ENCODE results near the gene CCDC85C.

Gene CCDC85C

DNA sequence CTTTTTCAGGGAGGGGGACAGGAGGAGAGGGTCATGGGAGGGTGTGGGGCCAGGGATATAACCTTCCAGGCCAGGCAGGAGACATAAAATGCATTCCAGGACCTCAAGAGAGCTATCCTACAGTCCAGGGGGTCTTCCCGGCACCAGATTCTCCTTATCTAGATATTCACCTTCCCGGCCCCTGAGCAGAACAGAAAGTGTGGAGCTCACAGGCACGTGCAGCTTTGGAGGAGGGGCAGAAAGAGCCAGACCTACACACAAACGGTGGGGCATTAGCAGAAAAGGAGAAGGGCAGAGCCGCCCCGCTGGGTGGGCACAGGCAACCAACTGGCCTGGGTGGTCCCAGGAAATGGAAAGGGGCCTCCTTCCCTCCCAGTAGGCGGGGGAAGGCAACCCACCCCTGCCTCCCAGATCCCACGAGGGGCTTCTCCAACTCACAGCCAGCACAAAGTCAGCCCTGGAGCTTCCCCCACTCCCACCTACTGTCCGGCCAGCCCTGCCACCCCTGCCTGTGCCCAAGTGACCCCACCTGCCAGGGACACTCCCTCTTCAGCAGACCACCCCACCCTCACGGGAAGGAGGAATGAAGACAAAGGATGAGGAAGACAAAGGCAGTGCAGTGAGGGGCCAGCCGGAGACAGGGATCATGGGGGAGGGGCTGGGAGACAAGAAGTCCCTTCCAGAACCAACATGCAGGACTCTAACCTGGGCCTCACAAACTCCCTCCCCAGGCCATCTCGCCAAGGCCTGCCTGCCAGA is 33.3 kb downstream of the CCDC85C start:
- DNase-seq = no peak

GRCh38 chr14:99569725-99570543 is 34.1 kb downstream of the CCDC85C start:
- DNase-seq = no peak

DNA sequence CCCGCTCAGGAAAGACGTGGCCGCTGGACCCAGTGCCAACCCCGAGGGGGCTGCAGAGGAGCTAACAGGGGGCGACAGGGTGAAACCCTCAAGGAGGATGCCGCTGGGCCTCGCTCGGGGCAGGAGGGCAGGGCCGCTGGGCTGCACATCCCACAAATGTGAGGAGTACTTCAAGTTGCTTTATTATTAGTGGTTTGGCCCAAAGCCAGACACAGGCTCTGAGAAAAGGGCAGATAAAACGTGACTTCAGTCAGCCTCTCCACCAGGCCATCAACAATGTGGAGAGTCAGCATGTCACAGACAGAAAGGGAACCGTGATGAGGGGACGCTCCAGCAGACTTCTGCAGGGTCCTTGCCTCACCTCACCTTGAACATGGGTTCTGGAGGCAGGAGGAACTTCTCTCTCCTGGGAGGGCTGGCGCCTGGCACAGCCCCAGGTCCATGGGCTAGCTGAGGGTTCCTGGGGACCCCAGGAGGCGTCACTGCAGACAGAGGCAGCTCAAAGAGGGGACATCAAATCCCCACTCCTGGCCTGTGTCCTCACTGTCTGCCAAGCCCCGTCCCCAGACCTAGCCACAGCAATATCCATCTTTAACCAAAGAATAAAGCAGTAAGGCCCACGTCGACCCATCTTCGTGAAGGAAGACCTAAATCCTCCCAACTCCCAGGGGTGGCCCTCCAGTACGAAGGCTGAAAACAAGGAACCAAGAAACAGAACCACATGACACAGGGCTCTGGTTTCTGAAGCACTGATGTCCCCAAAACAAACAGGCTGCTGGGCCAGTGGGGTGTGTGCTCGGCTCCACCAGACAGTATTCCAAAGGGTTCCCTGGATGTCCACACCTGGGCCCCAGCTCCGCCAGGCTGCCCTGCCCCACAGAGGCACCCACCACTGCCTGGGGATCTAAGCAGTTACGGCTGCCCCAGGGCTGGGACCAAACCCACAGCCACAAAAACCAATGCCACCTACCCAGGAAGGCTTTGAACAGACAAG is 35.1 kb downstream of the CCDC85C start:
- DNase-seq = peak; percentile 23

DNA sequence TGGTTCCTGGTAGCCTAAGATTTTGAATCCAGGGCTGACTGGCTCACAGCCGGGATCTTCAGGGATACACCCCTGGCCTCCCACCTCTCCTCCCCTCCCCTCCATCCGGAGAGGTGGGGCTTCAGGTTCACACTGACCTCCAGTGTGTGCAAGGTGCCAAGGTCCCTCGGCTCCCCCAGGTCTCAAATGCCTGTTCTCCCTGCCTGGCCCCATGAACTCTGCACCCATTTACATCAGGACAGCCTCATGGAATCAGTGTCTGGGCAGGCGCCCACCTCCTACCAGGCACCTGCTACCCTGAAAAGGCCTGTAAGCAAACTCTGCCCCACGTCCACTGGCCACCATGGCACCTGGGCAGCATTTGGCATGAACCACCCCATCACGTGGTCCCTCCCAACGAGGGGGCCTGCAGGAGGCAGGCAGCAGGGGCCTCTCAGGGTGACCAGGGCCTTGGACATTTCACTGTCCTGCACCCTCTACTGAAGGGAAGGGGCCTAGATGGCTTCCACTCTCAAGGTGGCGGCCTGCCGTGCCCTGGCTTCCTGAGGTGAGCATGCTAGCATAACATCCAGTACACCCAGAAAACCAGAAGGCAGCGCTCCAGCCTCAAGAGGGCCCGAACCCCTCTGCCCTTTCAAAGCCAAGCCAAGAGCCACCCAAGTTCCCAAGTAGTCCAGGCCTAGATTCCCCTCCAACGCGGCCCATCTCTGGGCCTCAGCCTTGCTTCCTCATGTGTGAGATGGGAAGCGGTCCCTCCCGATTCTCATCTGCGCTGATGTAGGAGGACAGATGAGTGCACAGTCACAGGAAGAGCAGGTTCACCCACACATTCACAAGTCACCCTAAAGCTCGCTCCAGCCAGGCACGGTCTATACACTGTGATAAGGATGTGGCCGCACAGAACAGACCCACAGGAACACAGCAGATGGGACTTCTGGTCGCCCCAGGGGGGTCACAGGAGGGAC is 37.3 kb downstream of the CCDC85C start:
- DNase-seq = no peak

- DNase-seq = no peak
Observed at GRCh38 chr14:99566009-99566389, 38.0 kb downstream of the CCDC85C start.

DNA sequence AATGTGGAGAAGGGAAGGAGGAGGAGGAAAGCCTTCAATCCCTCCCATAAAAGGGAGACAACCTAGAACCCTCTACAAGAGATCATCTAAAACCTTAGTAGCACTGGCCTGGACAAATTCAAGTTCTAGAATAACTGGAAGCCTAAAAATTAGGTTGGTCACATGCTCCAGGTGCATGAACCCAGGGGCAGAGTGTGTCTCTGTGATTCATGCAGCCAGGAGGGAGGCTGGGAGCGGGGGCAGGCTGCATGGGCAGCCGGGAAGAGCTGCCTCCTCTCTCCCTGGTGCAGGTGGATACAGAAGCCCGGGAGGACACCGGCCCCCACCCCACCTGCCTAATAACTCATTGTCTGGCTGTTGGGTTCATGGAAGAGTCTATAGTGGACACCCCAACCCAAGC is 38.6 kb downstream of the CCDC85C start:
- DNase-seq = no peak

DNA sequence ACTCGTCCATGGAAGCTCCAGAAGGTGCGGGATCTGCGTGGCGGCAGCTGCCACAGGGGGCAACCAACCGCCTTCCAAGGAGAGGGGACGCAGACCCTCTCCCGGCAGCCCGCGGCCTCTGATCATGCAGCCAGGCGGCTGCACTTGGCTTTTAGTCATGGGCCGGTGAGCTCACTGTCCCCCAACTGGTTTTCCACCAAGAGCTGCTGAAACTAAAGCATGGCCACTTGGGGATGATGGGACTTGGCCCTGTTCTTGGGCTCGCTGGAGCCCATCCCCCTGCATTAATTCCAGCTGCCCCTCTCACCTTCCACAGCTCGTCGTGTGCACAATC is 39.1 kb downstream of the CCDC85C start:
- no peak for DNase-seq

GRCh38 chr14:99564256-99564925 is 39.6 kb downstream of the CCDC85C start:
- peak; percentile 65 for DNase-seq

DNA sequence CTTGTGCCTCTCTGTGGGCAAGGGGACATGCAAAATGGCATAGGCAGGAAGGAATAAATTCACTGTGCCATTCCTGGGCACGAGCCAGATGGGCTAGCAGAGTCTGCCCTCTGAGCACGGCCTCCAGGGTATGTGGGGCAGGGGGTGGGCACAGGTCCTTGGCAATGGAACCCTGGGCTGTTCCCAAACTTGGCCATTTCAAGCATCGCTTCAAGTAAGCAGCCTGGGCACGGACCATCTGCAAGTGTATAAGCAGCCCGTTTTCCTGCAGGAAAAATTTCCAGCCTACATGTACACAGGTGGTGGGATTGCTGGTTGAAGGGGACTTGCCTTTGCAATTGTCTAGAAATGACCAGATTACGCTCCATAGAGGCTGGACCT is 40.3 kb downstream of the CCDC85C start:
- no peak for DNase-seq

DNA sequence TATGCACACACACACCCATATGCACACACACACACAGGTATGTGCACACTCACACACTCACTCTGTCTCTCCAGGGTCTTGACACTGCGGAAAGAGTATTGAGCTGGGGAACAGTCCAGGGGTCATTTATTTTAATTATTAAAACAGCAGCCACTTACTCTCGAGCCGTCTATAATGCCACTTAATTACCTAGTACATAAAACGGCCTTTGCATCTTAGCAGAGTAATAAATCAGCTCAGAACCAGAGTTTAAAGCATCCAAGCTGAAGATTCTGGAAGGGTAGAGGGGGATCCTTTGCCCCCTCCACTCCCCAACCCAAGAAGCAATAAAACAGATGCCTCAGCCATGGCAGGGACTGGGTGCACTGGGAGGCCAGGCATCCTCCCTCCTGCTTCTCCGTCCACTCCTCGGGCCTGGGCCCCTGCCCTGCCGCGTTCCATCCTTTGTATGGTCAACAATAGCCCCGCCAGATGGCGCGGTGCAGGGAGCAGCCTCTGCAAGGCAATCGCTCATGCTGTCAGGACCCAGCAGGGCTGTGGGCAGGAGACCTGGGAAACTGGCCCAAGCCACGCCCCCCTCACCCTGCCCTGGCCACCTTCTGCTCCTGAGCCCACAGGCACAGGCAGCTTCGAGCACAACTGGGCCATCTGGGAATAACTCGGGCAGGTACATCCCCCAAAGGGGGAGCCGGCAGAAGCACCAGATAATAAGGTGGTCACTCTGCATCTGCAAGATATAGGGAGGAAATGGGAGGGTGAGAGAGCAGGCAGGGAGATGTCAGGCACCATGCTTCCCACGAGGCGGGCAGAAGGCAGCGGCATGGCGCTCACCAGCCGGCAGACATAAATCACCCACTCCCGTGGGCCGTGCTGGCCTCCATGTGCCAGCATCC is 40.9 kb downstream of the CCDC85C start:
- DNase-seq = no peak

DNA sequence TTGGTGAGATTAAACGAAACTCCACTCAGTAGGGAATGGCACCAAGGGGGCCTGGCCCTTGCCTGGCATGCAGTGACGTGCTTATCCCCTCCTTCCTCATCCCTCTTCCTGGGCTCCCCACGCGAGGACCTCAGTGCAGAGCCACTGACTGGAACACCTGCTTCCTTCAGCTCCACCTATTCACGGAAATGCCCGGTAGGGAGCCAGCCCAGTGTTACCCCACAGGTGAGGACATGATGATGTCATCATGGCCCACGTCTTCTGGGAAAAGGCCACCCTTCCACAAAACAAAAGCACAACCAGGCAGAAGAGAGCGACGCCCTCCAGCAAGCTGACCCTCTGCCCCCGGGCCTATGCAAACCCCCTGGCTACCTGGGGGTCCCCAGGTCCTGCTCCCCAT is 42.1 kb downstream of the CCDC85C start:
- no peak for DNase-seq

- DNase-seq = no peak
Observed at GRCh38 chr14:99560922-99561683, 42.9 kb downstream of the CCDC85C start.

DNA sequence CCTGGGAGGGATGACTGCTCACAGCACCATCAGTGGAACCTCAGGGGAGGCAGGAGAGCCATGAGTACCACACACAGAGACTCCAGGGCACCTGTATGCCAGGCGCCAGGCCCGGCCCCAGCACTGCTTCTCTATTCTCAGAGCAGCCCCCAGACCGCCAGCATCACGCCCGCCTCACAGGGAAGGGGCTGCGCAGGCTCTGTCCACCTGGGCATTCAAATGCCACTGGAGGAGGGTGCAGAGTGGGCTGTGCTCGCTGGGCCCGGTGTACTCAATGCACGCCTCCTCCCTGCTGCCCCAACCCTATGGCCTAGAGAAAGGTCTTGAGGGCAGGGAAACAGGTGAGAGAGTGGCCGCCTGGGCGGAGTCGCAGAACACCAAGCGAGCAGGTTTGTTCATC is 43.6 kb downstream of the CCDC85C start:
- DNase-seq = no peak

DNA sequence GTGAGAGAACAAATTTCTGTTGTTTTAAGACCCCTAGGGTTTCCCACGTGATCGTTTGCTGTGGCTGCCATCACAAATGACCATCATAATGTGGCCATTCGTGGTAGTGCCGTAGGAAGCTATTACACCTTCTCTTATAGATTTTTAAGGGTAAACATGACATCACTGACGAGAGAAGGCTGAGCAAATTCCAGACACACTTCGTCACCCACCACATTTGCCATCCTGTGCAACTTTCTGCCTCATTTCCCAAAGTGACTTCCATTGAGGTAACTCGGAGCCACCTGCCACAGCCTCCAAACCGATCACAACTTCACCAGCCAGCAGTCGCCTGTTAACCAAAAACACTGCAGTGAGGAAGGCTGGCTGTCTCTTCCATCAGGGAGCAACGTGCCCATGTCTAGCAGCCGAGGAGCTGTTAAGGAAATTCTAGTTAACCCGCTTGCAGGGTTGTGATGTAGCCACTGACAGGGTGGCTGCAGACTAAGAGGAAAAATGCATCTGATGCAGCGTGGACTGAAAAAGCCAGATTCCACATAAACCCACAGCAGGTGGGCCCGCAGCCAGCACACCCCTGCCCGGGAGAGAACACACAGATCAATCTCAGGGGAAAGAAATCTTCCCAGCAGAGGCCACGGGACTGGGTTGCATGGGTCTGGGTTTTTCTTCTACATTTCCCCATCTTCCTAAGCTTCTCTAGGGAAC is 44.6 kb downstream of the CCDC85C start:
- peak; percentile 41 for DNase-seq

DNA sequence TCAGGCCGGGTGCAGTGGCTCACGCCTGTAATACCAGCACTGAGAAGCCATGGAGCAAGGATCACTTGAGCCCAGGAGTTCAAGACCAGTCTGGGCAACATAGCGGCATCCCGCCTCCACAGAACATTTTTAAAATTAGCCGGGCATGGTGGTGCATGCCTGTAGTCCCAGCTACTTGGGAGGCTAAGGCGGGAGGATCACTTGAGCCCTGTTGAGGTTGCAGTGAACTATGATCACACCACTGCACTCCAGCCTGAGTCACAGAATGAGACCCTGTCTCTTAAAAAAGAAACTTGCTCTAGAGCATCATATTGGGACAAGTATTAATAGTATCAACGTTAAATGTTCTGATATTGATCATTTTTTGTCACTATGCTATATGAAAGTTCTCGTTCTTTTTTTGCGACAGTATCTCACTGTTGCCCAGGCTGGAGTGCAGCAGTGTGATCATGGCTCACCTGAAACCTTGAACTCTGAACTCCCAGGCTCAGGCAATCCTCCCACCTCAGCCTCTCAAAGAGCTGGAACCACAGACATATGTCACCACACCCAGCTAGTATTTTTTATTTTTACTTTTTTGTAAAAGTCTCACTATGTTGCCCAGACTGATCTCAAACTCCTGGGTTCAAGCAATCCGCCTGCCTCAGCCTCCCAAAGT is 47.7 kb downstream of the CCDC85C start:
- DNase-seq = no peak

DNA sequence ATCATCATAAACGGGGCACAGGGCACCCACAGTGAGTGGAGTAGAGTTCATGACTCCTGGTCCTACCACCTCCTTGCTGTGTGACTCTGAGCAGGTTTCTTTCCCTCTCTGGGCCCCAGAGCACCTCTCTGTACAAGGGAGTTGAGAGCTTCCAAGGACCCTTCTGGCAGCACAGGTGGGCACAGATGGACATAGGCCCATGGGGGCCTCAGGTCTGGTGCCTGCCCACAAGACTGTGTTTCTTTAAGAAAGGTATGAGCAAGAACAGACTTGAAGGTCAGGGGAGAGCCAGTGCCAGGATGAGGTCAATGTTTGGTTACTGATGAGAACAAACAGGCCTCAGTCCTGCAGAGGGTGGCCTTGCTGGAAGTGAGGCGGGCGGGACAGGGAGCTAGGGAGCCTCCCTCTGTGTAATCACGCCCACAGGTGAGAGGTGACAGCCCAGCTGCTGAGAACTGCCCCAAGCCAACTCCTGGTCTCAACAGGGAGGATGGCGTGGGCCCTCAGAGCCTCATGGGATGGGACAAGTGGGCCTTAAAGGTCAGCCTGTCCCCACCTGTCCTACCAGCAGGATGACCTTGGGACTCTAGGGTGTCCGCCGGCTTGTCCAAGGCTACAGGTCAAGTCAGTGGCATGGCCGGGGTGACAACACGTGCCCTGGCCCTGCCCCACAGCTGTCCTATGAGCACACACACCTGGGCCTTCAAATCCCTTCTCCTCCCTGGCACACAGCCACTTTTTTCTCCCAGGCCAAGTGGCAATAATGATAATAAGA is 49.1 kb downstream of the CCDC85C start:
- DNase-seq = no peak

- no peak for DNase-seq
Observed at GRCh38 chr14:99554184-99554583, 49.8 kb downstream of the CCDC85C start.
